Testis (tissue), 3 donors: Measurements from ENCODE around the gene CEP350. TPM values are rescaled to one million over a fixed set of nuclear protein-coding genes. Genes with fewer than 3 reads are reported as not detected.
"Not testable (repeated sequence)": the region's sequence is repeated elsewhere in the genome, so short reads cannot be mapped to it uniquely, and the experiment has no call there.

Experiments used
- DNase-seq: peaks from one replicate; pipeline ENCODE4 v3.0.0-alpha.2; 2019
- H3K27ac ChIP-seq, 2 donors: fragments of 200-600 bp; sonication (generic); one replicate each; pipeline ENCODE4 v1.5.1; 2019
- H3K27me3 ChIP-seq: fragments of 200-600 bp; sonication (generic); one replicate; pipeline ENCODE4 v1.5.1; 2019
- H3K36me3 ChIP-seq: fragments of 200-600 bp; sonication (generic); one replicate; pipeline ENCODE4 v1.5.1; 2017; ENCODE audit warnings: low read depth; ENCODE audit errors: missing control alignments
- H3K4me1 ChIP-seq: fragments of 200-600 bp; sonication (generic); one replicate; pipeline ENCODE4 v1.5.1; 2019
- H3K4me3 ChIP-seq, 2 donors: fragments of 200-600 bp; sonication (generic); one replicate each; pipeline ENCODE4 v1.5.1; 2017 to 2019
- H3K9me3 ChIP-seq: fragments of 200-600 bp; sonication (generic); one replicate; pipeline ENCODE4 v1.5.1; 2017
- CTCF ChIP-seq, 3 experiments: fragments of 450-650 bp in 2 of 3; fragments of 200-600 bp in 1 of 3; sonication (generic) in 1 of 3; IDR thresholded peaks; one replicate each; pipeline ENCODE4 v1.5.1; 2016 to 2019; ENCODE audit warnings: antibody characterized with exemption in 3 of 3, mild to moderate bottlenecking in 2 of 3, moderate library complexity in 1 of 3
- POLR2A ChIP-seq: fragments of 450-650 bp; IDR thresholded peaks from one replicate; pipeline ENCODE4 v1.6.1; 2017; ENCODE audit warnings: antibody characterized with exemption, mild to moderate bottlenecking, moderate library complexity
- WGBS, 2 donors: methylation state at CpG; one replicate each; pipeline ENCODE4 v1.1.5; 2018; 5-methylcytosine and 5-hydroxymethylcytosine counted together
- intact Hi-C: fragments of 100-400 bp; cut with DNase I; formaldehyde crosslinking; loops from one replicate; pipeline ENCODE4 v1.15.1; 2023; ENCODE audit warnings: low total_unique reads
- polyA plus RNA-seq: library from polyadenylated mRNA; stranded (reverse); fragments of 350-450 nt; fragmentation: Illumina TruSeq; extraction: RNeasy Lipid Tissue Mini Kit (QIAGEN cat#74804); gene quantifications from one replicate; pipeline ENCODE4 v1.2.3, GENCODE V29; 2014; ENCODE audit warnings: low read depth, low replicate concordance; ENCODE audit not compliant: insufficient read depth
- total RNA-seq, 2 donors: library from RNA; depleted of rRNA; stranded (reverse); fragments of >200 nt; gene quantifications; one replicate each; pipeline ENCODE4 v1.2.3, GENCODE V29; 2016

The CEP350 gene
- total and polyA plus RNA-seq, 3 donors from 2014 or later, result 89.4 to 177 (median 104) TPM

DNA sequence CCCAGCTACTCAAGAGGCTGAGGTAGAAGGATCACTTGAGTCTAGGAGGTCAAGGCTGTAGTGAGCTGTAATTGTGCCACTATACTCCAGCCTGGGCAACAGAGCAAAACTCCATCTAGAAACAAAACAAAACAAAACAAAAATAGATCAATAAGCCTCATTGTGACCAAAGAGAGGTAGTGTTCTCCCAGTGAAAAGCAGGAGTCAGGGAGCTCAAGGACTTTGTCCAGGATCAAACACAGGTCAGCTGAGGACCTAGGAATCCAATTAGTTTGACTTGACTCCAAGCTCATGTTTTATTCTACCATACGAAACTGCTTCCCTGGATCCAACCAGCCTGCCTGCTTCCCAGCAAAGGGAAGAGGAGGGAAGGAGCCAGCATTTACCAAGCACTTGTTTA is 178.6 kb downstream of the CEP350 start:
- Histone ChIP-seq H3K36me3 (no peaks in the 10 kb centered on the region), H3K9me3 (no peaks in the 10 kb centered on the region), H3K27ac (peak overlapping the region; percentile 67), H3K4me1 (peaks cover 19% of the 10 kb centered on the region), H3K27me3 (no peaks in the 10 kb centered on the region), H3K4me3 (no peak overlapping the region)
- no peak for TF ChIP-seq CTCF (IDR thresholded peaks at IDR 0.05)
- no peak for TF ChIP-seq POLR2A
- intact Hi-C loops, result no loop called here
- no peak for DNase-seq
- 40 to 43% methylated on average over 1 of the region's 1 CpG for WGBS, 2 donors

DNA sequence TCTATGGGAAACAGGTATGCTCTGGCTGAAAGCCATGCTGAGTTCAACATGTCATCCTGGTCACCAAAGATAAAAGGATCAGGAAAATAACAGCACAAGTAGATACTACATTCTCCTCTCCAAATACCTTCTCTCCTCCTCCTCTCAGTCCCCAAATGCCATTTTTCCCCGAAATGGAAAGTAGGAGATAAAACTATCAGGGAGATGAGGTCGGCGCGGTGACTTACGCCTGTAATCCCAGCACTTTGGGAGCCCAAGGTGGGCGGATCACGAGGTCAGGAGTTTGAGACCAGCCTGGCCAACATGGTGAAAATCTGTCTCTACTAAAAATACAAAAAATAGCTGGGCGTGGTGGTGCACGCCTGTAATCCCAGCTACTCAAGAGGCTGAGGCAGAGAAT is 179.1 kb downstream of the CEP350 start:
- peak overlapping the region; percentile 67 for H3K27ac ChIP-seq
- WGBS, 2 donors, result 70 to 76% methylated on average over 9 of the region's 9 CpGs
- H3K4me3 ChIP-seq, DNase-seq, H3K9me3 ChIP-seq, H3K27me3 ChIP-seq, H3K36me3 ChIP-seq, intact Hi-C loops: not testable (repeated sequence)
- peaks cover 19% of the 10 kb centered on the region for H3K4me1 ChIP-seq

- no peak for TF ChIP-seq CTCF (IDR thresholded peaks at IDR 0.05)
- no peak for TF ChIP-seq POLR2A
- Histone ChIP-seq H3K4me3 (no peak overlapping the region), H3K27ac (no peak overlapping the region), H3K9me3 (no peaks in the 10 kb centered on the region), H3K4me1 (peaks cover 19% of the 10 kb centered on the region), H3K36me3 (no peaks in the 10 kb centered on the region), H3K27me3 (no peaks in the 10 kb centered on the region)
- 30 to 70% methylated on average over 1 of the region's 1 CpG for WGBS, 2 donors
- no peak for DNase-seq
- intact Hi-C loops, result no loop called here
Measured at GRCh38 chr1:180135535-180135934, 180.9 kb downstream of the CEP350 start.

DNA sequence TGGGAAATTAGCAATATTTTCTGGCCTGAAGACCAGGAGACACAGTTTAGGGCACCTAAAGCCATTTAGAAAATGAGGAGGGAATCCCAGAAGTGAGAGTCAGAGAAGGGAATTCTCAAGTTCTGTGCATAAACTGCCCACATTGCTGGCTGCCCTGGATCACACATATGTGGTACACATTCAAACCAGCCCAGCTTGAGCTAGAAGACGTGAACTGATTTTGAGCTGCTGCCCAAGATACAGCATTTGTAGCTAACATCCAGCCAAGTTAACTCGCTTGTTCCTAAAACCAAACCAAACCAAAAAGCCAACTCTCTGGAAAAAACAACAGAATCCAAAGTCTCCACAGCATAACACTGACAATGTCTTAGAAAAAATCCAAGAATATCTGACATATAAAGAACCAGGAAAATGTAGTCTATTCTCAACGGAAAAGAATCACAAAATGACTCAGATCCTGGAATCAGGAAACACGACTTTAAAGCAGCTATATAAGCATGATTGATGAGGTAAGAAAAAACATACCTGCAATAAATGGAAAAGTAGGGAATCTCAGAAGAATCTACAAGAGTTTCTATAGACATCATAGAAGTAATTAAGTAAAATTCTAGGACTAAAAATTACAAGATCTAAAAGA is 181.8 kb downstream of the CEP350 start:
- 76 to 80% methylated on average over 4 of the region's 4 CpGs for WGBS, 2 donors
- intact Hi-C loops, result no loop called here

DNA sequence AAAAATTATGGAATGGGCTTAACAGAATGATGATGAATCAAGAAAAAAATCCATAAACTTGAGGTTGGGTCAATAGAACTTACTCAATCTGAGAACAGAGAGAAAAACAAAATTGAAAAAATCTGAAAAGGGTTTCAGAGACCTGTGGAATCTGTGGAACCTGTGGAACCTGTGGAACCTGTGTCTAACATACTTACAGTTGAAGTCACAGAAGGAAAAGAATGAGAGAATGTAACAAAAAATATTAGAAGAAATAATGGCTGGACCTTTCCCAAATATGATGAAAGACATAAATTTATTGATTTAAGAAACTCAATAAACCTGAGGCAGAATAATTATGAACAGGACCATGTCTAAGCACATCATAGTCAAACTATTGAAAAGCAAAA is 182.4 kb downstream of the CEP350 start:
- Histone ChIP-seq H3K36me3 (no peaks in the 10 kb centered on the region), H3K4me1 (peaks cover 19% of the 10 kb centered on the region), H3K27me3 (no peaks in the 10 kb centered on the region), H3K9me3 (no peaks in the 10 kb centered on the region), H3K27ac (no peak overlapping the region), H3K4me3 (no peak overlapping the region)
- intact Hi-C loops, result no loop called here
- DNase-seq, result no peak
- TF ChIP-seq POLR2A, result no peak
- TF ChIP-seq CTCF (IDR thresholded peaks at IDR 0.05), result no peak

More for the DNA sequence above, 181.8 kb downstream of the CEP350 start:
- no peaks in the 10 kb centered on the region for H3K36me3 ChIP-seq
- H3K9me3 ChIP-seq, result no peaks in the 10 kb centered on the region
- H3K4me1 ChIP-seq, result peaks cover 19% of the 10 kb centered on the region
- no peaks in the 10 kb centered on the region for H3K27me3 ChIP-seq
- no peak overlapping the region for H3K4me3 ChIP-seq
- TF ChIP-seq CTCF (IDR thresholded peaks at IDR 0.05) (no peak), POLR2A (no peak)
- no peak for DNase-seq
- H3K27ac ChIP-seq, result no peak overlapping the region
